Aorta (tissue), 5 donors: Measurements from ENCODE around the gene ATG4D. TPM values are rescaled to one million over a fixed set of nuclear protein-coding genes. Genes with fewer than 3 reads are reported as not detected.

Experiments used
- ATAC-seq: fragments of 200-7000 bp; cut with Tn5 transposase; one replicate; pipeline ENCODE4 v1.9.1; 2022; ENCODE audit warnings: moderate library complexity; ENCODE audit not compliant: low FRiP score
- DNase-seq, 2 donors: peaks; one replicate each; pipeline ENCODE4 v3.0.0-alpha.2; 2020
- H3K27ac ChIP-seq, 2 donors: one replicate each; pipeline ENCODE4 v1.5.1; 2013; ENCODE audit warnings: low read length in 2 of 2, mild to moderate bottlenecking in 2 of 2, moderate library complexity in 2 of 2, control low read depth in 1 of 2, inconsistent platforms in 1 of 2, low read depth in 1 of 2
- H3K27me3 ChIP-seq, 2 donors: one replicate each; pipeline ENCODE4 v1.6.1; 2013; ENCODE audit warnings: control low read depth in 1 of 2, low read length in 1 of 2, mild to moderate bottlenecking in 1 of 2, moderate library complexity in 1 of 2; ENCODE audit not compliant: insufficient read depth in 2 of 2, control insufficient read depth in 1 of 2
- H3K36me3 ChIP-seq, 2 donors: one replicate each; pipeline ENCODE4 v1.6.1; 2013; ENCODE audit warnings: control low read depth in 1 of 2, low read length in 1 of 2, mild to moderate bottlenecking in 1 of 2; ENCODE audit not compliant: insufficient read depth in 2 of 2, control insufficient read depth in 1 of 2
- H3K4me1 ChIP-seq, 2 donors: one replicate each; pipeline ENCODE4 v1.6.1; 2013; ENCODE audit warnings: low read length in 2 of 2, control low read depth in 1 of 2, mild to moderate bottlenecking in 1 of 2, moderate library complexity in 1 of 2; ENCODE audit not compliant: insufficient read depth in 2 of 2, control insufficient read depth in 1 of 2
- H3K4me3 ChIP-seq, 2 donors: one replicate each; pipeline ENCODE4 v1.5.1; 2013; ENCODE audit warnings: low read length in 2 of 2, control low read depth in 1 of 2, mild to moderate bottlenecking in 1 of 2
- H3K9me3 ChIP-seq: one replicate; pipeline ENCODE4 v1.6.1; 2013; ENCODE audit warnings: mild to moderate bottlenecking, low read length; ENCODE audit not compliant: control insufficient read depth
- whole genome bisulfite sequencing, 2 donors: extraction: QIAGEN DNeasy Blood & Tissue Kit; methylation state at CpG; one replicate each; pipeline ENCODE4 v1.1.7; 2013; 5-methylcytosine and 5-hydroxymethylcytosine counted together
- intact Hi-C, 2 donors: fragments of 100-400 bp; cut with DNase I; formaldehyde crosslinking; loops; one replicate each; pipeline versions ENCODE4 v1.14.2 to v1.15.0; 2022
- polyA plus RNA-seq, 2 donors: library from polyadenylated mRNA; stranded (reverse); fragments of 200-250 nt; gene quantifications; one replicate each; pipeline ENCODE4 v1.2.3, GENCODE V29; 2013
- total RNA-seq, 2 donors: library from RNA; stranded (reverse); fragmentation: NEBNext Ultra II Directional; extraction: Animal tissue kit (Norgen Biotek cat#: 25700); gene quantifications; one replicate each; pipeline ENCODE4 v1.2.1, GENCODE V29; 2021
- donor health status: healthy with polysubstance abuse.
- donor health status: Bipolar disorder and iron deficiency.
- donor health status: DM: no; HTN: no; CAD: no.
- donor health status: DM: no; HTN: no; CAD: no.
- donor health status: DM: yes; HTN: yes; CAD: no.

Gene ATG4D
- total and polyA plus RNA-seq, 4 donors: 14.0 to 42.6 (median 17.4) TPM

DNA sequence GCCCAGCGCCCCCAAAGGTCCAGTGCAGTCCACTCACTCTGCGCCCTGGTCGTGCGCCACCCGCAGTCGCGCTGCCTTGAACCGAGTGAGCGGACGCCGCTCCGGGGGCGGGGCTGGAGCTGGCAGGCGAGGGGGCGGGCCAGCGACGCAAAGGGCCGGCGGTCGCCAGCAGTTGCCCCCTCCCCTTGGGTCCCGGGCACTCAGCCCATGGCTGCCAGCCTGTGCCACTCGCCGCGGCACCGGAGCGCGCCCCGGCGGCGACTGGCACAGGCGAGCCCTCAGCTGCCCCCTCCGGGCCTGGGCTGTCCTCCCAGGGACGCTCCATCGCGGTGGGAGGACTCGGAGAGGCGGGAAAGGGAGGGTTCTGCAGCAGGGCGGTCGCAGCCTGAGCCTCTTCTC lies 26.3 kb upstream of the ATG4D start, which contains the start of gene S1PR5:
TSS of gene S1PR5 (minus strand) at position 87 of the 399 bp plus-strand sequence. CDS start 2,436 bp downstream, outside the sequence.
- Histone ChIP-seq H3K4me3 (no peak within 1 kb of the TSS), H3K4me1 (no peaks in the 10 kb centered on the region), H3K27me3 (no peaks in the 10 kb centered on the region), H3K27ac (no peak within 1 kb of the TSS), H3K9me3 (no peaks in the 10 kb centered on the region), H3K36me3 (no peaks in the 10 kb centered on the region)
- peak; percentile 50 for ATAC-seq
- WGBS, 2 donors: 0 to 1% methylated on average over 25 to 39 of the region's 39 CpGs
- intact Hi-C loops: no loop called here
- peak in 1 of 2 donors; percentile 58 for DNase-seq

DNA sequence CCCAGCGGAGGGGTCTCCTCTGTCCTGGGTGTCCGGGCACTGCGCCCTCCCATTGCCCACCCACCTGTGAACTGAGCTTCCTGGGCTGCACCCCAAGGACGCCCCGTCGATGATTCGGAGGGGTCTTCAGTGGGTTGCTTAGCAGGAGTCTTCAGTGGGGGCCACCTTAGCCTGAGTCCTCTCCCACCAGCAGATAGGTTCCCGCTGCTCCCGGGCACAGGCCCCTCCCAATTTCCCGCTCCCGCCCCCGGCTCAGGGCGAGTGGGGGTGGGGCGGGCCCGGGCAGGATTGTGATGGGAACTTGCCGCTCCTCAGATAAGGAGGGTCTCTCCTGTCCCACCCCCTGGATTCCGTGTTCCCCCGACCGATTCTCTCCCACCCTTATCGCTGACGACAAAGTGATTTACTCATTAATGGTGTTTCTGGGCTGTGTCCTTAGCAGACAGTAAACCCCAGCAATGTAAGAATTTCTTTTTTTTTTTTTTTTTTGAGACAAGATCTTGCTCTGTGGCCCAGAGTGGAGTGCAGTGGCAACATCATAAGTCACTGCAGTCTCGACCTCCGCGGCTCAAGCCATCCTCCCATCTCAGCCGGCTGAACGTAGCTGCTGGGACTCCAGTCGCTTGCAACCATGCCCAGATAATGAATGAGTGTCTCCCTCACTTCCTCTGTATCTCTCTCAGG lies 25.8 kb upstream of the ATG4D start:
- ATAC-seq (peak; percentile 57), DNase-seq (peak in 1 of 2 donors; percentile 66)
- no peaks in the 10 kb centered on the region for H3K4me1 ChIP-seq
- no peak overlapping the region for H3K4me3 ChIP-seq
- no peaks in the 10 kb centered on the region for H3K9me3 ChIP-seq
- 2% methylated on average over 23 to 27 of the region's 27 CpGs for whole genome bisulfite sequencing, 2 donors
- H3K27me3 ChIP-seq: no peaks in the 10 kb centered on the region
- intact Hi-C loops: no loop called here
- H3K36me3 ChIP-seq: no peaks in the 10 kb centered on the region
- no peak overlapping the region for H3K27ac ChIP-seq

DNA sequence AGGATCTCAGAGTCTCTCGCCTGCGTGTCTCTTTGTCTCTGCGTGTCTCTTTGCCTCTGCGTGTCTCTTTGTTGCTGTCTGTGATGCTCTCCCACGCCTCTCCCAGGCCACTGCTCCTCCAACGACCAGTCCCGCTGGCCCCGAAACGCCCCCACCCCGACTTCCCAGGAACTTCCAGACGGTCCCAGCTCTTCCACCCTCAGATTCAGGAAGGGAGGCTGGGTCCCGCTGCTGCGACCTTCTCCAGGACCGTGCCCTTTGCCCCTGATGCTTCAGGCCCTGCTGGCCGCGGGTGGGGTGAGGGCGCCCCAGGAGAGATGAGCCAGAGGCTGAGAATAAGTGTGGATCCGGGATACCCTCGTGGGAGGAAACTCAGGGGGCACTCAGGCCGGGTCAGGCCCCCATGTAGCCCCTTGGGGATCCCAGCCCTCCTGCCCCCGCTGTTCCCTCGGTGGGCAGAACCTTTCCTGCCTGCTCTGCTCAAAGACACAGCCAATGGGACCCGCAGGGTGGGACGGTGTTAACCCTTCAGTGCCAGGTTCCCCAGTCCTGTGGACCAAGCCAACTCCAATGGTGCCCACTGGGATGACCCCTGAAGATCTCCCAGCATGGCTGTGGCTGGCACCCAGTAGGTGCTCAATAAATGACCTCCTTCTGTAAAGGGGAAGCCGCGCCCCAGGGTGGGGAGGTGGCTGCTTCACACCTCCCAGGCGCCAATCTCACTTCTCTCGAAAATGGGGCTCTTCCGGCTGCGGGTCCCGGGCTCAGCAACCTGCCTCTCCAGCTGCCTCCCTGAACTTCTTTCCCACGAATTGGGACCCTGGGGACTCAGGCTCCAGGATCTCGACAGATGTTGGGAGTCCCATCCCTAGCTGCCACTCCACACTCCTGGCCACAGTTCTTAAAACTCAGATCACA lies 25.0 kb upstream of the ATG4D start:
- ATAC-seq: peak; percentile 17
- WGBS, 2 donors: 32 to 34% methylated on average over 33 of the region's 33 CpGs
- no peaks in the 10 kb centered on the region for H3K36me3 ChIP-seq
- H3K27me3 ChIP-seq: no peaks in the 10 kb centered on the region
- no peak overlapping the region for H3K4me3 ChIP-seq
- H3K4me1 ChIP-seq: no peaks in the 10 kb centered on the region
- H3K27ac ChIP-seq: no peak overlapping the region
- intact Hi-C loops: no loop called here
- DNase-seq: no peak
- no peaks in the 10 kb centered on the region for H3K9me3 ChIP-seq

DNA sequence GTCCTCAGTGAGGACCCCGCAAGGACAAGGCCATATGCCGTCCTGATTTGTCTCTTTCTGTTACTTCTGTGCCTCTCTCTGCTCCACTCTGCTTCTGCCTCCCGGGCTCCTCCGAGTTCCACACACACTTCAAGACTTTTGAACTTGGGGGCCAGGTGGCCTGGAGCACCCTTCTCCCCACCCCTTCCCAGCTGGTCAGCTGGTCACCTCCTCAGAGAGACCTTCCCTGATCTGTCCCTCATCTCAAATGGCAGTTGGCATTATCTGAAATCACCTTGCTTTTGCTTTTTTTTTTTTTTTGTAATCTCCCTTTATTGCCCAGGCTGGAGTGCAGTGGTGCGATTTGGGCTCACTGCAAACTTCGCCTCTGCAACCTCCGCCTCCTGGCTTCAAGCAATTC lies 24.3 kb upstream of the ATG4D start:
- no peak for ATAC-seq
- Histone ChIP-seq H3K4me3 (no peak overlapping the region), H3K9me3 (no peaks in the 10 kb centered on the region), H3K4me1 (no peaks in the 10 kb centered on the region), H3K27ac (no peak overlapping the region), H3K36me3 (no peaks in the 10 kb centered on the region), H3K27me3 (no peaks in the 10 kb centered on the region)
- DNase-seq: no peak
- WGBS, 2 donors: 83 to 84% methylated on average over 7 of the region's 7 CpGs
- intact Hi-C loops: no loop called here

DNA sequence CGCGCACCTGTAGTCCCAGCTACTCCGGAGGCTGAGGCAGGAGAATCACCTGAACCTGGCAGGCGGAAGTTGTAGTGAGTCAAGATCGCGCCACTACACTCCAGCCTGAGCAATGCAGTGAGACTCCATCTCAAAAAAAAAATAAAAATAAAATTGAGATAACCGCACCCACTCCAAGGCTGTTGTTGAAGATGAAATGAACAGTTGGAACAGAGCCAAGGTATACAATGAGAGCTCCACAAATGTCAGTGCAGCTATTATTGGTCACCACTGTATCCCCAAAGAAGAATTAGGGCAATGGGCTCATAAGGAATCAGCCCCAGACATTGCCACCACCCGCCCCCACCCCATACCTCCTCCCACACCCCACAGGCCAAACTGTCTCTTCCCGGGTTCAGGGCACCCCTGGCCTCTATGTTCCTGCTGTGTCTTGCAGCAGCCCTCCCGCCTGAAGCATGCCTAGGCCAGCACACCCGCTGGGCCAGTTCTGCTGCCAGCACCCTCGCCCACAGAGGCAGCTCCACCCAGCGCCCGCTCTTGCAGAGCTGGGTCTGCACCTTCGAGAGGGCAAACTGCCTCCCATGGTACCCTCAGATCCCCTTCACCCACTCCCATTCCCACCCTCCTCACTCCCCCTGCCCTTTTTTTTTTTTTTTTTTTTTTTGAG lies 22.9 kb upstream of the ATG4D start:
- ATAC-seq (no peak), DNase-seq (no peak)
- no peaks in the 10 kb centered on the region for H3K4me1 ChIP-seq
- no peaks in the 10 kb centered on the region for H3K36me3 ChIP-seq
- H3K9me3 ChIP-seq: no peaks in the 10 kb centered on the region
- intact Hi-C loops: no loop called here
- WGBS, 2 donors: 87% methylated on average over 15 of the region's 15 CpGs
- no peaks in the 10 kb centered on the region for H3K27me3 ChIP-seq
- H3K4me3 ChIP-seq: no peak overlapping the region
- H3K27ac ChIP-seq: no peak overlapping the region

DNA sequence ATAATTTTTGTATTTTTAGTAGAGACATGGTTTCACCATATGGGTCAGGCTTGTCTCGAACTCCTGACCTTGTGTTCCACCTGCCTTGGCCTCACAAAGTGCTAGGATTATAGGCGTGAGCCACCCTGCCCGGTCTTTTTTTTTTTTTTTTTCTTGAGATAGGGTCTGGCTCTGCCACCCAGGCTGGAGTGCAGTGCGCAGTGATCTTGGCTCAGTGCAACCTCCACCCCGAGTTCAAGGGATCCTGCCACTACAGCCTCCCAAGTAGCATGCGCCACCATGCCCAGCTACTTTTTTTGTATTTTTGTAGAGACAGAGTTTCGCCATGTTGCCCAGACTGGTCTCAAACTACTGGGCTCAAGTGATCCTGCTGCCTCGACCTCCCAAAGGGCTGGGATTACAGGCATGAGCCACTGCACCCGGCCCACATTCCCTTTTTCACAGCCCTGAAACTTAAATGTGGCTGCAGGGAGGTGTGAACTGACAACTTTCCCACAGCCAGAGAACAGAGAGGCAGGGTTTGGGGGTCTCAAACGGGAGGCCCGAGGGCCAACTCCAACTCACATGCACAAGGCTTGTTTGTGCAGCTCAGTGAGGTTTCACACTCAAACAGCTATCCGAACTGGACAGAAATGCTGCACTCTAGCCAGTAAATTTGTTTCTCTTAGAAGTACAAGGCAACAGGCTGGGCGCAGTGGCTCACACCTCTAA lies 22.1 kb upstream of the ATG4D start:
- intact Hi-C loops: no loop called here
- no peaks in the 10 kb centered on the region for H3K27me3 ChIP-seq

DNA sequence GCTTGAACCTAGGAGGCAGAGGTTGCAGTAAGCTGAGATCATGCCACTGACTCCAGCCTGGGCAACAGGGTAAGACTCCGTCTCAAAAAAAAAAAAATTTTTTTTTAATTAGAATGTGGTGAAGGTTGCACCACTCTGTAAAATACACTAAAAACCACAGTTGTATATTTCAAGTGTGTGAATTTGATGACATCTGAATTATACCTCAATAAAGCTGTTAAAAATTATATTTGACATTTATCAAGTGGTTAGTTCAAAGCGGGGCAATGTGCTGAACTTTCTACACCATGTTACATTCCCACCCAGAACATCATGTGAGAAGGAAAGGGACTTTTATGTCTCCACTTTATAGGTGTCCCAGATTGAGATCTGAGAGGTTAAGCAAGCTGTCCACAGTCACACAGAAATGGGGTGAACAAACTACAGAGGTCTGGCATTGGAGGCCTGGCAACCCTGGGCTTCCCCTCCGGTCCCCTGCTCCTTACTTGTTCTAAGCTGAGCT lies 20.5 kb upstream of the ATG4D start:
- H3K27ac ChIP-seq: no peak overlapping the region
- ATAC-seq (no peak), DNase-seq (no peak)
- H3K36me3 ChIP-seq: no peaks in the 10 kb centered on the region
- H3K27me3 ChIP-seq: no peaks in the 10 kb centered on the region
- 79 to 91% methylated on average over 3 of the region's 3 CpGs for WGBS, 2 donors
- H3K9me3 ChIP-seq: no peaks in the 10 kb centered on the region
- H3K4me1 ChIP-seq: no peaks in the 10 kb centered on the region
- H3K4me3 ChIP-seq: no peak overlapping the region
- intact Hi-C loops: no loop called here

More for the DNA sequence above, 22.1 kb upstream of the ATG4D start:
- Histone ChIP-seq H3K27ac (no peak overlapping the region), H3K4me1 (no peaks in the 10 kb centered on the region), H3K4me3 (no peak overlapping the region), H3K9me3 (no peaks in the 10 kb centered on the region), H3K36me3 (no peaks in the 10 kb centered on the region)
- DNase-seq (no peak), ATAC-seq (no peak)
- 75 to 76% methylated on average over 13 of the region's 13 CpGs for WGBS, 2 donors

DNA sequence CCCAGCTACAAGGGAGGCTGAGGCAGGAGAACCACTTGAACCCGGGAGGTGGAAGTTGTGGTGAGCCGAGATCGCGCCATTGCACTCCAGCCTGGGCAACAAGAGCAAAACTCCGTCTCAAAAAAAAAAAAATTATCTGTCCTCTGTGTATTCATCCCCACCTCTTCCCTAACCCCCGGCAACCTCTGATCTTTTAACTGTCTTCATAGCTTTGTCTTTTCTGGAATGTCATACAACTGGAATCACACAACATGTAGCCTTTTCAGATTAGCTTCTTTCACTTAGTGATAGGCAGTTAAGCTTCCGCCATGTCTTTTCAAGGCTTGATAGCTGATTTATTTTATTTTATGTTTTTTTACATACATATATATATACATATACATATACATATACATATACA lies 18.1 kb upstream of the ATG4D start:
- intact Hi-C loops: no loop called here
- DNase-seq: no peak
- ATAC-seq: no peak
- Histone ChIP-seq H3K36me3 (no peaks in the 10 kb centered on the region), H3K27me3 (no peaks in the 10 kb centered on the region), H3K9me3 (no peaks in the 10 kb centered on the region), H3K4me3 (no peak overlapping the region), H3K4me1 (no peaks in the 10 kb centered on the region), H3K27ac (no peak overlapping the region)
- 95 to 97% methylated on average over 7 of the region's 7 CpGs for WGBS, 2 donors
